Left renal cortex interstitium (tissue), 4 donors: Measurements from ENCODE around the gene REG3G. TPM values are rescaled to one million over a fixed set of nuclear protein-coding genes. Genes with fewer than 3 reads are reported as not detected.
A peak's percentile ranks its signal among the peaks of the same experiment; 100 is the strongest.
"Not testable (repeated sequence)": the region's sequence is repeated elsewhere in the genome, so short reads cannot be mapped to it uniquely, and the experiment has no call there.

ENCODE experiments used
- DNase-seq, 4 donors: peaks; one replicate each; pipeline ENCODE4 v3.0.0-alpha.2; 2013; ENCODE audit warnings: low read depth in 4 of 4, low spot score in 2 of 4, missing footprints in 1 of 4
- polyA plus RNA-seq, 4 donors: library from polyadenylated mRNA; unstranded; fragments of 120-200 nt; gene quantifications; one replicate each; pipeline ENCODE4 v1.2.1, GENCODE V29; 2013; ENCODE audit not compliant: insufficient read length in 4 of 4

Gene REG3G
- polyA plus RNA-seq, 4 donors: not detected

DNA sequence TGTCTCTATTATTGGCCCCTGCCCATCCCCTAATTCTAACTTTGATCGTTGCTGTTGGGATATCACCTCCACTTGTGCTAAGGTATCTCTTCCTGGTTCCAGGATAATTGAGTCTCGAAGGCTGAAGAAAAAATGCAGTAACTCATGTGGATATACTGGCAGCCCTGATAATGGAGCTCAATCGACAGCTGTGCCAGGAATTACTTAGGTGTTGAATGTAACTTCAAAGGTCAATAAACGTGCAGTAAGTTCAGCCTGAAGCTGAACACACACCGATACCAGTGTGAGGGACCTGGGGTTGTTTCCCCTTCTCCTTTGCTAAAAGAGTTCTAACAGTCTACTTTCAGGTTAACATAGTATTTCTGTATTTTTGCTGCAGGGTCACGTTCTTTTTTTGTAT, 11.9 kb upstream of the REG3G start:
- DNase-seq: no peak

DNA sequence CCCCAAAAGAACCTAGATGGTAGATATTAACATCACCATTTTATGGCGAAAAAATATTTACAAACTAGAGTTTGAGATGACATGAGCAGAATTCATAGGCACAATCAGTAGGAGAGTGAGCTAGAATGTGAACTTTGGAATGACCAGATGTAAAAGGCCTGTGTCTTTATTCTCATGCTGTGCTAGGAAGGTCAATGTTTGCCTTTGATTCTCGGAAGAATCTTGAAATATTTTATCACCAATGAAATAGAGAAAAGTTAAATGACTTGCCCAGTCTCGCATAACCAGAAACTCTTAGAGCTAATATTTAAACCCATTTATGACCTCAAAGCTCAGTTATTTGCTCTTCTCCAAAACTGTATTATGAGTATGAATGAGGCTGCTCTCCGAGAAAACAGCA, 9.2 kb upstream of the REG3G start:
- no peak for DNase-seq

DNA sequence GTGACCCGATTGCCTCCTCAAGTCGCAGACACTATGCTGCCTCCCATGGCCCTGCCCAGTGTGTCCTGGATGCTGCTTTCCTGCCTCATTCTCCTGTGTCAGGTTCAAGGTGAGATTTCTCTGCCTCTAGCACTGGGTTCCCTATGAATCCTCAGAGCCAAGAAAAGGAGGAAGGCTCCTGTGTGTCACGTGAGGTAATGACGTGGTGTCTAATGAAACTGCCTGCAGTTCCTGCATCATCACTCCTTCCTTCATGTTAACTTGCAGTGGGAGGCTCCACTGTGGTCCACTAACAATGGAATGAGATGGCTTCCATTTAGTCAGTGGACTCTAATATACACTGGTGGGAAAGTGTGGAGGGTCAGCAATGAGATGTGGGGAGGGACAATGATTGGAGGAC, 559 bp downstream of the REG3G start:
- no peak for DNase-seq

DNA sequence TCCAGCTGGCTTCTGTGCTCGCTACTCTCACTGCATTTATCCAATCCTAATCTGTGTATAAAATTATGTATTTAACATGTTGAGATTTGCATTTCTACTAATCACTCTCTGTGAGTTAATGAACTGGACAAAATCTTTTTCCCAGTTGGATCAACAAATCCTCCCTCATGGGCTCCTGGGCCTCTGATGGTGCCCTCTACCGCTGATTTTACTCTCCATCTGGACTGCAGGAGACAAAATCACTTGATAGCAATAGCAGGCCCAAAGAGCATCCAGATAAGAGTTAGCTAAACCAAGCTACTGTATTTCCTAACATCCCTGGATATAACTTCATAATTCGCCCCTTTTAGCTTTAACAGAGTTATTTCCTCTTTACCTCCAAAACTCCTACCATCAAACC, 14.4 kb downstream of the REG3G start:
- DNase-seq: no peak

DNA sequence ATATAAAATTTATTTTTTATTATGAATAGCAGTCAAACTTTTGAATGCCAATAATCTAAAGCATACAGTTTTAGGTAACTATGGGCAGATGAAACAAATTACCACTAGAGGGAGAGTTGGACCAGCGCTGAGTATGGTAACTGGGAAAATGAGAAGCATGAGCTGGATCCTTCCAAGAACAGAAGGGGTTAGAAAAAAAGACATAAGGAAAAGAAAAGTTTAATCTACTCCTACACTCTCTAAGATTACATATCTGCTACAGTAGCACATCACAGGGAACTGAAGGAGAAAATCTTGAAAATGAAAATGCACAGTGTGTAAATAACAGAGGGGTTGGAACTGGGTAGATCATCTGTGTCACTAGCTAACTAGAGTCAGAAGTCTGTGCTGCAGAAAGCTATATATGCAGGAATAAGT, 15.5 kb downstream of the REG3G start:
- peak in 3 of 4 donors; percentile 3 to 9 (median 3) for DNase-seq

DNA sequence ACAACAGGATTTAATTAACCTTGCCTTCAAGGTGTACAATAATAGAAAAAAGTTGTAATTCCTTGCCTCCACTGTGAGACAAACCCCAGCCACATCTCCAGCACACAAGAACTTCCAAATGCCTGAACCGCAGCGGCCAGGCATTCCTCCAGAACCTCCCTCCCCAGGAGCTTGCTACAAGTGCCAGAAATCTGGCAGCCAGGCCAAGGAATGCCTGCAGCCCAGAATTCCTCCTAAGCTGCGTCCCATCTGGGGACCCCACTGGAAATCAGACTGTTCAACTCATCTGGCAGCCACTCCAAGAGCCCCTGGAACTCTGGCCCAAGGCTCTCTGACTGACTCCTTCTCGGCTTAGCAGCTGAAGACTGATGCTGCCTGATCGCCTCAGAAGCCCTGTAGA, 28.0 kb downstream of the REG3G start:
- not testable (repeated sequence) for DNase-seq

DNA sequence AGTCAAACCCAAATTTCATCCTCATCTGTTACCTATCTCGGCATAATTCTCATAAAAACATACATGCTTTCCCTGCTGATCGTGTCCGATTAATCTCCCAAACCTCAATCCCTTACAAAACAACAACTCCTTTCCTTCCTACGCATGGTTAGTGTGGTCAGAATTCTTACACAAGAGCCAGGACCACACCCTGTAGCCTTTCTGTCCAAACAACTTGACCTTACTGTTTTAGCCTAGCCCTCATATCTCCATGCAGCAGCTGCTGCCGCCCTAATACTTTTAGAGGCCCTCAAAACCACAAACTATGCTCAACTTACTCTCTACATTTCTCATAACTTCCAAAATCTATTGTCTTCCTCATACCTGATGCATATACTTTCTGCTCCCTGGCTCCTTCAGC, 29.3 kb downstream of the REG3G start:
- DNase-seq: not testable (repeated sequence)

DNA sequence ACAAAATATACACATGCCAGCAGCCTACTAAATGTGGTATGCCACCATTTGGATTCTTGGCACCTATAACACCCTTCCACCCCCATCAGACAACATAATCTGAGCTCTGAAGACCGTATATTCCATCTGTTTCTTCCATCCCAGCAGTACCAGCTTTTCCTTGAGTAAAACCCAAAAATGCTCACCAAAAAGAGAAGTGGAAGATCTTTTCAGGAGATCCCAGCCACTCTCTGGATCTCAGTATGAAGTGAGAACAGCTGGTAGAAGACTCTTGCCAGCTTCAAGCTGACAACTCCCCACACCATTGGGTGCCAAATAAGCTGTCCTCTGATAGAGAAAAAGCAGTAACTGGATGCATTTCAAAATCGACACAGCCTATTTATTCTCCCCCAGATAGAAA, 39.7 kb downstream of the REG3G start:
- DNase-seq: no peak

DNA sequence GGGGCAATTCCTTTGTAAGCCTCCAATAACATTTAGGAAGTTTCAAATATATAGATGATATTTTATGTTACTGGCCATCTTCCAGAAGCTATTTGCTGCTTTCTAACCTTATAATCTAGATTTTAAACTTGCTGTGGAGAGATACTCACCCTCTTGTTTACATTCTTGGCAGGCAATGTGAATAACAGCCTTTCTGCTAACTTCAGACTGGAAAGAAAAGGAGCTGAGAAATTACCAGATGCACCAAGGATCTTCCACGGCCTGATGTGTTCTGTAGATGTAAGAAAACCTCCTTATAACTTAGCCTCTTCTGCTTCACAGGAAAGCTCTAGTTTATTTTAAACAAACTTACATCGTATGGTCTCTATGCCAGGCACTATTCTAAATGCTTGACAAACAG, 45.6 kb downstream of the REG3G start:
- no peak for DNase-seq

Other genes starting within 250 kb of the REG3G start
- not detected for gene REG1B, start 62.3 kb downstream of the REG3G start, polyA plus RNA-seq
- gene REG1A, start 94.8 kb downstream of the REG3G start, polyA plus RNA-seq: not detected
- gene REG3A, start 134.1 kb downstream of the REG3G start, polyA plus RNA-seq: not detected